Measurements from ENCODE around the gene PAK3. TPM values are rescaled to one million over a fixed set of nuclear protein-coding genes. Genes with fewer than 3 reads are reported as not detected.

The PAK3 gene
- total RNA-seq, 1 donor from 2014 or later: 1.4 TPM

Other genes starting within 250 kb of the PAK3 start
- gene CAPN6, start 174.3 kb downstream of the PAK3 start, total RNA-seq: 0.43 TPM